Activated CD4-positive, alpha-beta T cell treated with anti-CD3 and anti-CD28 coated beads, Interleukin-2, amount 10 ng/mL, durations not matched to agents 24 days and 14 days (primary cell): Measurements from ENCODE around the gene PHGDH. TPM values are rescaled to one million over a fixed set of nuclear protein-coding genes. Genes with fewer than 3 reads are reported as not detected.

Experiments
- DNase-seq: peaks from one replicate; pipeline ENCODE4 v3.0.0; 2022
- H3K27ac Mint-ChIP-seq: one replicate; pipeline ENCODE4 v1.8.0; 2022; ENCODE audit warnings: mild to moderate bottlenecking, mixed read lengths
- H3K27me3 Mint-ChIP-seq: one replicate; pipeline ENCODE4 v1.8.0; 2022; ENCODE audit warnings: mixed read lengths
- H3K36me3 Mint-ChIP-seq: one replicate; pipeline ENCODE4 v1.8.0; 2022; ENCODE audit warnings: low read depth, mild to moderate bottlenecking, mixed read lengths
- H3K4me1 Mint-ChIP-seq: one replicate; pipeline ENCODE4 v1.8.0; 2021; ENCODE audit warnings: mixed read lengths
- H3K4me3 Mint-ChIP-seq: one replicate; pipeline ENCODE4 v1.8.0; 2022; ENCODE audit warnings: mild to moderate bottlenecking, moderate library complexity, mixed read lengths
- H3K9me3 Mint-ChIP-seq: one replicate; pipeline ENCODE4 v1.8.0; 2021; ENCODE audit warnings: mixed read lengths
- intact Hi-C: fragments of 100-400 bp; cut with micrococcal nuclease; formaldehyde crosslinking; loops from one replicate; pipeline ENCODE4 v1.15.1; 2023
- total RNA-seq: library from RNA; stranded (reverse); gene quantifications from 2 replicates; pipeline ENCODE4 v1.2.3, GENCODE V29; 2022

Gene PHGDH
- 48.6 and 51.5 TPM in 2 replicates for total RNA-seq

DNA sequence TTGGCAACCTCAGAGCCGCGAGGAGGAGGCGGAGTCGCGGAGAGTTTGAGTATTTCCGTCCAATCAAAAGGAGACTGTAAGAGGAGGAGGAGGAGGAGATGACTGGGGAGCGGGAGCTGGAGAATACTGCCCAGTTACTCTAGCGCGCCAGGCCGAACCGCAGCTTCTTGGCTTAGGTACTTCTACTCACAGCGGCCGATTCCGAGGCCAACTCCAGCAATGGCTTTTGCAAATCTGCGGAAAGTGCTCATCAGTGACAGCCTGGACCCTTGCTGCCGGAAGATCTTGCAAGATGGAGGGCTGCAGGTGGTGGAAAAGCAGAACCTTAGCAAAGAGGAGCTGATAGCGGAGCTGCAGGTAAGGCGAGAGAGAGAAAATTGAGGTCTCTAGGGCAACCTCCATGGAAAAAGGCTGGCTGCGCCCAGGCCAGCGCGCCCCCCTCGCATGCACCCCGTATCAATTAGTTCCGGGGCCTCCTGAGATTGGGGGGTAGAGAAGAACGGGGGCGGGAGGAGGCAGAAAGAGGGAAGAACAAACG lies at the start of gene PHGDH:
Gene PHGDH, plus strand, starts transcription at position 131 of the 538 bp plus-strand sequence. Its CDS starts 89 bp downstream, at position 220.
- peak; percentile 88 for DNase-seq

GRCh38 chr1:119662034-119662437 lies 49.7 kb upstream of the PHGDH start:
- Mint-ChIP-seq H3K27me3 (peaks cover 27% of the 10 kb centered on the region), H3K4me1 (peaks cover 10% of the 10 kb centered on the region), H3K27ac (no peak overlapping the region), H3K4me3 (no peak overlapping the region), H3K9me3 (no peaks in the 10 kb centered on the region), H3K36me3 (no peaks in the 10 kb centered on the region)
- intact Hi-C loops: loop anchor here (5.0 kb wide), 1 partner anchor 50 kb away; no protein-coding TSS in a partner anchor
- no peak for DNase-seq

More for the DNA sequence above, at the start of gene PHGDH:
- Mint-ChIP-seq H3K4me3 (peak within 1 kb of the TSS; percentile 94), H3K36me3 (peaks cover 5% of the 10 kb centered on the region), H3K27me3 (peaks cover 35% of the 10 kb centered on the region), H3K9me3 (no peaks in the 10 kb centered on the region), H3K4me1 (peaks cover 38% of the 10 kb centered on the region), H3K27ac (peak within 1 kb of the TSS; percentile 86)
- intact Hi-C loops: no loop called here

- intact Hi-C loops: loop anchor here (5.0 kb wide), 1 partner anchor 52 kb away; no protein-coding TSS in a partner anchor
- peaks cover 24% of the 10 kb centered on the region for H3K27me3 Mint-ChIP-seq
- no peak for DNase-seq
- H3K4me1 Mint-ChIP-seq: peaks cover 8% of the 10 kb centered on the region
- H3K4me3 Mint-ChIP-seq: no peak overlapping the region
- H3K9me3 Mint-ChIP-seq: no peaks in the 10 kb centered on the region
- no peaks in the 10 kb centered on the region for H3K36me3 Mint-ChIP-seq
- H3K27ac Mint-ChIP-seq: no peak overlapping the region
These were observed 47.7 kb upstream of the PHGDH start for GRCh38 chr1:119664067-119664466.

DNA sequence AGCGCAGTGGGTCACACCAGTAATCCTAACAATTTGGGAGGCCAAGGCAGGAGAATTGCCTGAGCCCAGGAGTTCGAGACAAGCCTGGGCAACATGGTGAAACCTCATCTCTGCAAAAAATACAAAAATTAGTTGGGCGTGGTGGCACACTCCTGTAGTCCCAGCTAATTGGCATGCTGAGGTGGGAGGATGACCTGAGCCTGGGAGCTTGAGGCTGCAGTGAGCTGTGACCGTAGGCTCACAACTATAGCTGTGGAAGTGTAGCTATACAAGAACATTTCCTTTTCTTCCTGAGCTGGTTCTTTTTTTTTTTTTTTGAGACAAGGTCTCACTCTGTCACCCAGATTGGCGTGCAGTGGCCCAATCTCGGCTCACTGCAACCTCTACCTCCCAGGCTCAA lies 44.6 kb upstream of the PHGDH start:
- intact Hi-C loops: no loop called here
- DNase-seq: no peak
- H3K27ac Mint-ChIP-seq: no peak overlapping the region
- H3K9me3 Mint-ChIP-seq: no peaks in the 10 kb centered on the region
- H3K36me3 Mint-ChIP-seq: no peaks in the 10 kb centered on the region
- H3K4me1 Mint-ChIP-seq: peaks cover 2% of the 10 kb centered on the region
- H3K4me3 Mint-ChIP-seq: no peak overlapping the region
- peaks cover 23% of the 10 kb centered on the region for H3K27me3 Mint-ChIP-seq

DNA sequence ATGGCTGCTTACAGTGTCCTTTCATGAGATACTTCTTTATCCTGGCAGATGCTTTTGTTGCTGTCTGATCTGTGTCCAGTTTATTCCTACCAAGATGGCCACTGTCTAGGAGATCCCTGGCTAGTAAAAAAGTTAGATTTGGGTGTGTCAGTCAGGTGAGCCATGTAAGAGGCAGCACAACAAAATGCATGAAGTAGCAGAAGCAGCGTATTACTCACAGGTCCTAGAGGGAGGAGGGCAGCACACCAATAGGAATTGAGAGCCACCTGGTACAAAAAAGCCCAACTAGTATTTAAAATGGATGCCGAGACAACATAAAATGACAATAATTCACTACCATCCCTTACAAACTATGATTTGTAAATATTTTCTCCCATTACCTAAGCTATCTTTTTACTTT lies 40.8 kb upstream of the PHGDH start:
- no peak overlapping the region for H3K27ac Mint-ChIP-seq
- no peaks in the 10 kb centered on the region for H3K9me3 Mint-ChIP-seq
- no peak for DNase-seq
- peaks cover 28% of the 10 kb centered on the region for H3K27me3 Mint-ChIP-seq
- no peaks in the 10 kb centered on the region for H3K4me1 Mint-ChIP-seq
- H3K4me3 Mint-ChIP-seq: no peak overlapping the region
- no peaks in the 10 kb centered on the region for H3K36me3 Mint-ChIP-seq
- intact Hi-C loops: no loop called here

DNA sequence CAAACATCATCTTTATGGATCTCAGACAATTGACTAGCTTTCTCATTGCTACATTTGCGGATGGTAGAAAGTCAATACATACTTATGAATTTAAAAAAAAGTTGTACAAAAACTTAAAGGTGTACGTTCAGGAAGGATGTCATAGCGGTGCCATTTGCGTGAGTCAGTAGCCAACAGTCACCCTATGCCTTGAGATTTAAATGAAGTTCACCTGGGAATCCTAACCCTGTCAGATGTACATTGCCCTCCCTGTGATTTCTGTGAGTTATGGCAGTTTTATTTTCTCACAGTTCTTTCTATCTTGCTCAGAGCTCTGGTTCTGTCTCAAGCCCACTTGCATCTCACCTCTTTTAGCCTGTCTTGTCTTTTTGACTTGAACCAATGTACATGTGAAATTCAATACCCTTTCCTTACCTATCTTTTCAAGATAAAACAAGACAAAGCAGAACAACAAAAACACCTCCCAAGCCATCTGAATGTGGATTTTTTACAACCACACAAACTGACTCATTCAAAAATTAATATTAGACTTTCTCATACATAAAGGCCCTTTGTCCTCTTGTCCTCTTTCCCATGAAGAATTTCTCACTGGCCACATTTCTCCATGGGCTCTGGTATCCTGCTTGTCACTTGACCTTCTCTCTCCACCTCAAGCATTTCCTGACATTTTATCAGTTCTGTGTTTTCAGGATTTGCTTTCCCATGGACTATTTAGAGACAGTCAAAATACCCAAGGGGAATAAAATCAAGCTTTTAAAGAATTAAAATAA lies 38.4 kb upstream of the PHGDH start:
- no peaks in the 10 kb centered on the region for H3K4me1 Mint-ChIP-seq
- peaks cover 29% of the 10 kb centered on the region for H3K27me3 Mint-ChIP-seq
- no peak overlapping the region for H3K27ac Mint-ChIP-seq
- no peak for DNase-seq
- H3K9me3 Mint-ChIP-seq: no peaks in the 10 kb centered on the region
- H3K36me3 Mint-ChIP-seq: no peaks in the 10 kb centered on the region
- intact Hi-C loops: no loop called here
- H3K4me3 Mint-ChIP-seq: no peak overlapping the region

- no peak for DNase-seq
- Mint-ChIP-seq H3K27ac (no peak overlapping the region), H3K4me1 (no peaks in the 10 kb centered on the region), H3K27me3 (peaks cover 29% of the 10 kb centered on the region), H3K9me3 (no peaks in the 10 kb centered on the region), H3K36me3 (no peaks in the 10 kb centered on the region), H3K4me3 (no peak overlapping the region)
- intact Hi-C loops: no loop called here
These were observed 37.6 kb upstream of the PHGDH start for GRCh38 chr1:119674111-119674526.

DNA sequence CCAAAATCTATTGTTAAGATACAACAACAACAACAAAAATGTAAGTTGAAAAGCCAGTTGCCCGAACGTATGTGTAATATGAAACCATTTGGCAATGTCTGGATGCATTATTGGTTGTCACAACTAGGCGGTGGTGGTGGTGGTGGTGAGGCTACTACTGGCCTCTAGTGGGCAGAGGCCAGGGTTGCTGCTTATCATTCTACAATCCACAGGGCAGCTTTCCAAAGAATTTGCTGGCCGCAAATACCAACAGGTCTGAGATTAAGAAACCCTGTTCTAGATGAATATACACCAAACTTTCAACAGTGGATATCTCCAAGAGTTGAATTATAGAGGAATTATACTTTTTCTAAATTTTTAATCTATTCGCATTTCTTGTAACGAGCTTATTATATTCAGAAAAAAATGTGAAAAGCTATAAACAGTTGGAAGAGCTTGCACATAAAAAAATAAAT lies 36.9 kb upstream of the PHGDH start:
- H3K9me3 Mint-ChIP-seq: no peaks in the 10 kb centered on the region
- peak; percentile 76 for DNase-seq
- no peaks in the 10 kb centered on the region for H3K4me1 Mint-ChIP-seq
- no peaks in the 10 kb centered on the region for H3K36me3 Mint-ChIP-seq
- H3K4me3 Mint-ChIP-seq: no peak overlapping the region
- H3K27ac Mint-ChIP-seq: no peak overlapping the region
- intact Hi-C loops: loop anchor here (1.0 kb wide), 1 partner anchor 62 kb away; no protein-coding TSS in a partner anchor
- peaks cover 32% of the 10 kb centered on the region for H3K27me3 Mint-ChIP-seq

- intact Hi-C loops: loop anchor here (1.0 kb wide), 1 partner anchor 62 kb away; no protein-coding TSS in a partner anchor
- no peak overlapping the region for H3K27ac Mint-ChIP-seq
- H3K4me1 Mint-ChIP-seq: no peaks in the 10 kb centered on the region
- DNase-seq: peak; percentile 90
- peaks cover 32% of the 10 kb centered on the region for H3K27me3 Mint-ChIP-seq
- no peaks in the 10 kb centered on the region for H3K9me3 Mint-ChIP-seq
- H3K36me3 Mint-ChIP-seq: no peaks in the 10 kb centered on the region
- peak overlapping the region; percentile 21 for H3K4me3 Mint-ChIP-seq
These were observed 36.1 kb upstream of the PHGDH start for GRCh38 chr1:119675349-119676345.

DNA sequence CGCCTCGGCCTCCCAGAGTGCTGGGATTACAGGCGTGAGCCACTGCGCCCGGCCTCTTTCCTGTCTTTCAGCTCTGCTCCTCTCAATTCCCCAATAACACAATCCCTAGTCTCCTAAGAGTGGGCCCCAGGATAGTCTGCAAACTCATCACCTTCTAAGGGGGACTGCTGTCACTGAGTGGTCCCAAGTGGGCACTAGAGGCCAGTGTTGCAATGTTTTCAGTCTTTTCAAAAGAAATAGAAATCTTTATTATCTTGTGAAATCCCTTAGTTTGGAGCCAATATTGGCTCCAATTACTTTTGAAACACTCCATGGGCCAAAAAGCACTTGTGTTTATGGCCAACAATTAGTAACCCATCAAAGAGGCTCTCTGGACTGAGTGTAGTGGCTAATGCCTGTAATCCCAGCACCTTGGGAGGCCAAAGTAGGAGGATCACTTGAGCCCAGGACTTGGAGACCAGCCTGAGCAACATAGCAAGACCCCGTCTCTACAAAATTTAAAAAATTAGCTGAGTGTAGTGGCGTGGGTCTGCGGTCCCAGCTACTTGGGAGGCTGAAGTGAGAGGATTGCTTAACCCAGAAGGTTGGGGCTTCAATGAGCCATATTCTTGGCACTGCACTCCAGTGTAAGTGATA lies 35.0 kb upstream of the PHGDH start:
- intact Hi-C loops: no loop called here

DNA sequence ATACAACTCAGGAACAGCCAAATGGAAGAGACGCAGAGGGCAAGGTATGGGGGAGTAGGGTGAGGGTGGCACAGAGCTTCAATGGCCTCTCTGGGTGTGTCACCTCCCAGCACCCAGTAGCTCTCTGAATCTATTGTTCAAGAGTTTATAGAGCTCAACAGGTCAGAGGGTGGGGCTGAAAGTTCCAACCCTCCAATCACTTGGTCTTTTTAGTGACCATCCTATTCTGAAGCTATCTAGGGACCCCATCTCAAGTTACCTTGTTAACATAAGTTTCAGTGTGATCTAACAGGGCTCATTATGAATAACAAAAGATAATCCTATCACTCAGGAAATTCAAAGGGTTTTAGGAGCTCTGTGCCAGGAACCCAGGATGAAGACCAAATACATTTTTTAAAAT lies 32.5 kb upstream of the PHGDH start:
- H3K9me3 Mint-ChIP-seq: no peaks in the 10 kb centered on the region
- no peak overlapping the region for H3K27ac Mint-ChIP-seq
- DNase-seq: no peak
- H3K27me3 Mint-ChIP-seq: peaks cover 28% of the 10 kb centered on the region
- H3K4me1 Mint-ChIP-seq: no peaks in the 10 kb centered on the region
- H3K36me3 Mint-ChIP-seq: no peaks in the 10 kb centered on the region
- no peak overlapping the region for H3K4me3 Mint-ChIP-seq
- intact Hi-C loops: no loop called here

More for the DNA sequence above, 35.0 kb upstream of the PHGDH start:
- no peak for DNase-seq
- Mint-ChIP-seq H3K27ac (no peak overlapping the region), H3K4me1 (no peaks in the 10 kb centered on the region), H3K4me3 (no peak overlapping the region), H3K27me3 (peaks cover 29% of the 10 kb centered on the region), H3K9me3 (no peaks in the 10 kb centered on the region), H3K36me3 (no peaks in the 10 kb centered on the region)

GRCh38 chr1:119680193-119680592 lies 31.5 kb upstream of the PHGDH start:
- intact Hi-C loops: no loop called here
- no peak for DNase-seq
- H3K4me3 Mint-ChIP-seq: no peak overlapping the region
- peaks cover 30% of the 10 kb centered on the region for H3K27me3 Mint-ChIP-seq
- H3K36me3 Mint-ChIP-seq: no peaks in the 10 kb centered on the region
- no peaks in the 10 kb centered on the region for H3K4me1 Mint-ChIP-seq
- H3K9me3 Mint-ChIP-seq: no peaks in the 10 kb centered on the region
- H3K27ac Mint-ChIP-seq: no peak overlapping the region

DNA sequence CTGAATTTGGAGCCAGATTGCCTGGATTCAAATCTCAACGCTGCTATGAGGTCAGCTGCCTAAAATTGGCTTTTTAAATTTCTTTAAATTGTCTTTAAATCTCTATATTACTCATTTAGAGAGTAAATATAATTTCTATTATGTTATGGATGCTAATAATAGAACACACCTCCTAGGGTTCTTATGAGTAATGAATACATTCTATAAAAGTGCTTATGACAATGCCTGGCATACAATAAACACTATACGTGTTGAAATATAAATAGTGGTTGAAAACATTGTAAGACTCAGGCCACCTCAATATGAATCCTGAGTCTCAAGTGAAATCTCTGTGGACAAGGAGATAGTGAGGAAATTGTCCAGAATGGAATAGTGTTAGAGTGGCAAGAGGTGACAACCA lies 31.0 kb upstream of the PHGDH start:
- intact Hi-C loops: no loop called here
- no peaks in the 10 kb centered on the region for H3K9me3 Mint-ChIP-seq
- H3K27me3 Mint-ChIP-seq: peaks cover 33% of the 10 kb centered on the region
- H3K4me3 Mint-ChIP-seq: no peak overlapping the region
- DNase-seq: no peak
- H3K36me3 Mint-ChIP-seq: no peaks in the 10 kb centered on the region
- no peaks in the 10 kb centered on the region for H3K4me1 Mint-ChIP-seq
- no peak overlapping the region for H3K27ac Mint-ChIP-seq
